ENCODE results near the gene DYNC1H1. TPM values are rescaled to one million over a fixed set of nuclear protein-coding genes. Genes with fewer than 3 reads are reported as not detected.

DYNC1H1 gene
- total and polyA plus RNA-seq, 7 donors, result 117 to 634 (median 332) TPM

DNA sequence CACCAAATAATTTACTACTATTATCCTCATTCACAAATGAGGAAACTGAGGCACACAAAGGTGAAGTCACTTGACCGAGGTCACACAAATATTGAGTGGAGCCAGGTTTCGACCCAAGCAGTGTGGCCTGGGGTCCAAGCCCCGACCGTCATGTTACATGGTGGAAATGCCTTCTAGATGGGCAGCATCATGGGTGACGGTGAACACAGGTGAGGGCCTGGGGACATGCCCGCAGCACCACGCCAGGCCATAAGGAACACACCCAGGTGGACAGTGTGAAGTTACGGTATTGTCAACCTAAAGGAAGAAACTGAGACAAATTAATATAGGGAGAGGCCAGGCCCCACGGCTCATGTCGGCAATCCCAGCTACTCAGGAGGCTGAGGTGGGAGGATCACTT is 35.3 kb upstream of the DYNC1H1 start:
- DNase-seq (no peak), ATAC-seq (no peak)
- TF ChIP-seq, protein P1, sequence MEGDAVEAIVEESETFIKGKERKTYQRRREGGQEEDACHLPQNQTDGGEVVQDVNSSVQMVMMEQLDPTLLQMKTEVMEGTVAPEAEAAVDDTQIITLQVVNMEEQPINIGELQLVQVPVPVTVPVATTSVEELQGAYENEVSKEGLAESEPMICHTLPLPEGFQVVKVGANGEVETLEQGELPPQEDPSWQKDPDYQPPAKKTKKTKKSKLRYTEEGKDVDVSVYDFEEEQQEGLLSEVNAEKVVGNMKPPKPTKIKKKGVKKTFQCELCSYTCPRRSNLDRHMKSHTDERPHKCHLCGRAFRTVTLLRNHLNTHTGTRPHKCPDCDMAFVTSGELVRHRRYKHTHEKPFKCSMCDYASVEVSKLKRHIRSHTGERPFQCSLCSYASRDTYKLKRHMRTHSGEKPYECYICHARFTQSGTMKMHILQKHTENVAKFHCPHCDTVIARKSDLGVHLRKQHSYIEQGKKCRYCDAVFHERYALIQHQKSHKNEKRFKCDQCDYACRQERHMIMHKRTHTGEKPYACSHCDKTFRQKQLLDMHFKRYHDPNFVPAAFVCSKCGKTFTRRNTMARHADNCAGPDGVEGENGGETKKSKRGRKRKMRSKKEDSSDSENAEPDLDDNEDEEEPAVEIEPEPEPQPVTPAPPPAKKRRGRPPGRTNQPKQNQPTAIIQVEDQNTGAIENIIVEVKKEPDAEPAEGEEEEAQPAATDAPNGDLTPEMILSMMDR (IDR thresholded peaks at IDR 0.05), result no peak
- no peaks in the 10 kb centered on the region for H3K9me3 ChIP-seq
- H3K4me1 ChIP-seq, result peaks cover 30% of the 10 kb centered on the region
- no peaks in the 10 kb centered on the region for H3K27me3 ChIP-seq (ENCODE audit: insufficient read depth in 3 of 3, low read length in 2 of 3)
- no peak overlapping the region for H3K4me3 ChIP-seq
- no peak overlapping the region for H3K27ac ChIP-seq
- H3K36me3 ChIP-seq (ENCODE audit: insufficient read depth in 1 of 2, low read depth in 1 of 2), result peaks cover 0 to 12% of the 10 kb centered on the region in 2 donors
- 97% methylated on average over 10 of the region's 10 CpGs for WGBS, 3 donors
- intact Hi-C loops (cut with DNase I), result loop anchor here in 1 of 2 donors (10.0 kb wide), 1 partner anchor 164 kb away; the partner anchor contains the start of gene PPP2R5C

DNA sequence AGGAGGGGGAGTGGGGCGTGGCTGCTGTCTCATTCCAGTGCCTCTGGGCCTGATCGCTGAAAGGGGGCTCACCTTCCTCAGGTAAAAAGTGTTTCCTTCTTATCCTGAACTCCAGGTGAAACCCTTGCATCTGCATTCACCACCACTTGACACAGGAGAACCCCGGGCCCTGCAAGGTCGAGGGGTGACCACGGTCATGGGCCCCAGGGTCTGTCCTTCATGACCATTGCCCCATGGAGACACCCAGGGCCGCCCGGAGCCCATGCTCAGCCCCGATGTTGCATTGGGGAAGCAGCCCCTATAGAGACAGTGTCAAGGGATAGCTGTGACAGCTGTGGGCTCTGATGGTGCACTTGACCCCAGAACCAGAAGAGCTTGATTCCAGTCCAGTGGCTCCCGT is 34.4 kb upstream of the DYNC1H1 start:
- DNase-seq (peak in 1 of 2 donors; percentile 24), ATAC-seq (no peak)
- Histone ChIP-seq H3K36me3 (ENCODE audit: insufficient read depth in 1 of 2, low read depth in 1 of 2) (peaks cover 0 to 10% of the 10 kb centered on the region in 2 donors), H3K4me1 (peaks cover 30% of the 10 kb centered on the region), H3K9me3 (no peaks in the 10 kb centered on the region), H3K27ac (no peak overlapping the region), H3K4me3 (no peak overlapping the region), H3K27me3 (ENCODE audit: insufficient read depth in 3 of 3, low read length in 2 of 3) (no peaks in the 10 kb centered on the region)
- TF ChIP-seq, protein P1 (IDR thresholded peaks at IDR 0.05), result no peak
- intact Hi-C loops (cut with DNase I), result loop anchor here in 1 of 2 donors (10.0 kb wide), 1 partner anchor 165 kb away; the partner anchor contains the start of gene PPP2R5C
- 89 to 93% (median 90%) methylated on average over 9 of the region's 9 CpGs for WGBS, 3 donors

DNA sequence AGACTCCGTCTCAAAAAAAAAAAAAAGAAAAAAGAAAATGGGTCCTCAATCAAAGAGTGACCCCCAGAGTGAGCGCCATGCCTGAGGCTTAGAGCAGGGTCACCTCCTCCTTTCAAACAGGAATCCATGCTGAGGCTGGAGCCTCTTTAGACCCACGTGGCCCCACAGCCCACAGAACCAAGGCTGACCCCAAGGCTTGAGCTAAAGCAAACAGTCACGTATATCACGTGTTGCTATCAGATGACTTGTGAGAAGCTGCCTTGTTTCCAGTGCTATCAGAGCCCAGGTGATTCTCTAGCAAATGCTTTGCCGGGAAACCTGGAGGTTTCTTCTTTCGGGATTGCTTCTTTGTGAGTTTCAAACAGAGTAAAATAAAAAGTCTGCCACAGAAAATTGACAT is 31.7 kb upstream of the DYNC1H1 start:
- Histone ChIP-seq H3K27me3 (ENCODE audit: insufficient read depth in 3 of 3, low read length in 2 of 3) (no peaks in the 10 kb centered on the region), H3K27ac (no peak overlapping the region), H3K4me3 (no peak overlapping the region), H3K9me3 (no peaks in the 10 kb centered on the region), H3K36me3 (ENCODE audit: insufficient read depth in 1 of 2, low read depth in 1 of 2) (no peaks in the 10 kb centered on the region), H3K4me1 (peaks cover 12% of the 10 kb centered on the region)
- ATAC-seq (no peak), DNase-seq (peak in 1 of 2 donors; percentile 4)
- TF ChIP-seq, protein P1 (IDR thresholded peaks at IDR 0.05), result no peak
- 54 to 58% (median 55%) methylated on average over 7 of the region's 7 CpGs for WGBS, 3 donors
- intact Hi-C loops (cut with DNase I), result no loop called here

DNA sequence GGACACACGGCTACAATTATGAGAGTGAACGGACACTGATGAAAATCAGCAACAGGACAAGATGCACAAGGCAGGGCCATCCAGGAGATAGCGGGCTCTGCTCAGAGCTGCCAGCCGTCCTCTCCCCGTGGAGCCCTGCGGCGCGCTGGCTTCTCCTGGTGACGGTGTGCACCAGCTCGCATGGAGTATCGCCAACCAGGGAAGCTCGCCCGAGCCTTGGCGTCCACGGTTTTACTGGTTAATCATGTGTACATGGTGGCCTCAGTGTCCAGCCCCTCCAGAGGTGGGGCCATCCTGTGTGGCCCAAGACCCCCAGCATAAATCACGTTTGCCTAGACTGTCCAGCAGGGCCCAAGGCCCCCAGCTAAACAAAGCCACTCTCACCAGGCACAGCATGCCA is 31.2 kb upstream of the DYNC1H1 start:
- DNase-seq (peak in 1 of 2 donors; percentile 23), ATAC-seq (peak in 1 of 4 donors; percentile 14)
- 78 to 85% (median 79%) methylated on average over 16 of the region's 16 CpGs for WGBS, 3 donors
- Histone ChIP-seq H3K9me3 (no peaks in the 10 kb centered on the region), H3K4me3 (no peak overlapping the region), H3K27me3 (ENCODE audit: insufficient read depth in 3 of 3, low read length in 2 of 3) (no peaks in the 10 kb centered on the region), H3K36me3 (ENCODE audit: insufficient read depth in 1 of 2, low read depth in 1 of 2) (no peaks in the 10 kb centered on the region), H3K27ac (no peak overlapping the region), H3K4me1 (peaks cover 7% of the 10 kb centered on the region)
- intact Hi-C loops (cut with DNase I), result no loop called here
- TF ChIP-seq, protein P1 (IDR thresholded peaks at IDR 0.05), result no peak

DNA sequence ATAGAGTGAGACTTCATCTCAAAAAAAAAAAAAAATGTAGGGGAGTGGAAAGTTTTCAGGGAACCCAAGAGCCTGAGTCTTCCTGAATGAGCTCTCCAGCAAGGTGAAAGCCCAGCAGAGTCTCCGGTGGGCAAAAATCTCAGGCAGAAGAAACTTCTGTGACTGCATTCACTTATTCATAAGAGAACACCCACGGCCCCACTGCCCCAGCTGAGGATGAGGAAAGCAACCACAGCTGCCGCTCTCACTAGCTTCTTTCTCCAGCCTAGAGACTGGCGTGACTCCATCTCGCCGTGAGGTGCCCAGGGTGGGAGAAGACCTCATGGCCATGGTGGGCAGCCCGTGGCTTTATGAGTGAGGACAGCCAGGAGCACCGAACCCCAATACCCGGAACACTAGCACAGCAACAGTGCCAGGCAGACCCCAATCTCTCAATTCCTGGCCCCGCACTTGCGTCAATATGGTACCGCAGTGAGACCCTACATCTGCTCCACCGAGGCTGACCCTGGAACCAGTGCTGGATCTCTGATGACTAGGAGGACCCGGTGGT is 29.7 kb upstream of the DYNC1H1 start:
- H3K36me3 ChIP-seq (ENCODE audit: insufficient read depth in 1 of 2, low read depth in 1 of 2), result no peaks in the 10 kb centered on the region
- H3K4me3 ChIP-seq, result no peak overlapping the region
- DNase-seq (peak in 1 of 2 donors; percentile 30), ATAC-seq (no peak)
- intact Hi-C loops (cut with DNase I), result no loop called here
- 86 to 92% (median 89%) methylated on average over 14 of the region's 14 CpGs for WGBS, 3 donors
- H3K4me1 ChIP-seq, result no peaks in the 10 kb centered on the region
- H3K27me3 ChIP-seq (ENCODE audit: insufficient read depth in 3 of 3, low read length in 2 of 3), result no peaks in the 10 kb centered on the region
- H3K27ac ChIP-seq, result no peak overlapping the region
- TF ChIP-seq, protein P1 (IDR thresholded peaks at IDR 0.05), result no peak
- H3K9me3 ChIP-seq, result no peaks in the 10 kb centered on the region

All from psoas muscle (tissue), 8 donors.